ENCODE measurements around the gene MGAT4A.

- TF ChIP-seq, protein P1, sequence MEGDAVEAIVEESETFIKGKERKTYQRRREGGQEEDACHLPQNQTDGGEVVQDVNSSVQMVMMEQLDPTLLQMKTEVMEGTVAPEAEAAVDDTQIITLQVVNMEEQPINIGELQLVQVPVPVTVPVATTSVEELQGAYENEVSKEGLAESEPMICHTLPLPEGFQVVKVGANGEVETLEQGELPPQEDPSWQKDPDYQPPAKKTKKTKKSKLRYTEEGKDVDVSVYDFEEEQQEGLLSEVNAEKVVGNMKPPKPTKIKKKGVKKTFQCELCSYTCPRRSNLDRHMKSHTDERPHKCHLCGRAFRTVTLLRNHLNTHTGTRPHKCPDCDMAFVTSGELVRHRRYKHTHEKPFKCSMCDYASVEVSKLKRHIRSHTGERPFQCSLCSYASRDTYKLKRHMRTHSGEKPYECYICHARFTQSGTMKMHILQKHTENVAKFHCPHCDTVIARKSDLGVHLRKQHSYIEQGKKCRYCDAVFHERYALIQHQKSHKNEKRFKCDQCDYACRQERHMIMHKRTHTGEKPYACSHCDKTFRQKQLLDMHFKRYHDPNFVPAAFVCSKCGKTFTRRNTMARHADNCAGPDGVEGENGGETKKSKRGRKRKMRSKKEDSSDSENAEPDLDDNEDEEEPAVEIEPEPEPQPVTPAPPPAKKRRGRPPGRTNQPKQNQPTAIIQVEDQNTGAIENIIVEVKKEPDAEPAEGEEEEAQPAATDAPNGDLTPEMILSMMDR (IDR thresholded peaks at IDR 0.05): no peak
- TF ChIP-seq POLR2A (IDR thresholded peaks at IDR 0.05): no peak
Measured at GRCh38 chr2:98720286-98720685, 10.6 kb downstream of the MGAT4A start.
